ENCODE measurements around the gene NEBL. TPM values are rescaled to one million over a fixed set of nuclear protein-coding genes. Genes with fewer than 3 reads are reported as not detected.

Gene NEBL
- total RNA-seq, 2 donors from 2014 or later: 14.1 to 26.6 TPM

DNA sequence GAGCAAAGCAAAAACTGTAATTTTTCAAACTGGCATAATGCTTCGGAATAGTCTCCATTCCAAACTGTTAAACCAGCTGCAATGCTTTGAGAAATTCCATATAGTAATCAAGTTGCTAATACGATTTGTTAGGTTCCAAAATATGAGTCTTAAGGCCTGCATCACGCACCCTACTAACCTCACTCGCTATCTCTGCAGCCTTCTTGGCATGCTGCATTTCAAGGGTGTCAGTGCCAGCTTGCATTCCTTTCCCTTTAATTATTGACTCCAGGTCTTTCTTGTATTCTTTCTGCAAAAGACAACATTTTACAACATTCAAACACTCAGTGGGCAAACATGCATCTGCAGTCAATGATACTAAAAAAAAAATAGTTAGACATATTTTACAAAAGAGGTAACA, 61.8 kb downstream of the NEBL start:
- no peak overlapping the region for H3K27ac ChIP-seq
- no peak overlapping the region for H3K4me3 ChIP-seq
- H3K36me3 ChIP-seq: no peaks in the 10 kb centered on the region
- TF ChIP-seq, protein P1, sequence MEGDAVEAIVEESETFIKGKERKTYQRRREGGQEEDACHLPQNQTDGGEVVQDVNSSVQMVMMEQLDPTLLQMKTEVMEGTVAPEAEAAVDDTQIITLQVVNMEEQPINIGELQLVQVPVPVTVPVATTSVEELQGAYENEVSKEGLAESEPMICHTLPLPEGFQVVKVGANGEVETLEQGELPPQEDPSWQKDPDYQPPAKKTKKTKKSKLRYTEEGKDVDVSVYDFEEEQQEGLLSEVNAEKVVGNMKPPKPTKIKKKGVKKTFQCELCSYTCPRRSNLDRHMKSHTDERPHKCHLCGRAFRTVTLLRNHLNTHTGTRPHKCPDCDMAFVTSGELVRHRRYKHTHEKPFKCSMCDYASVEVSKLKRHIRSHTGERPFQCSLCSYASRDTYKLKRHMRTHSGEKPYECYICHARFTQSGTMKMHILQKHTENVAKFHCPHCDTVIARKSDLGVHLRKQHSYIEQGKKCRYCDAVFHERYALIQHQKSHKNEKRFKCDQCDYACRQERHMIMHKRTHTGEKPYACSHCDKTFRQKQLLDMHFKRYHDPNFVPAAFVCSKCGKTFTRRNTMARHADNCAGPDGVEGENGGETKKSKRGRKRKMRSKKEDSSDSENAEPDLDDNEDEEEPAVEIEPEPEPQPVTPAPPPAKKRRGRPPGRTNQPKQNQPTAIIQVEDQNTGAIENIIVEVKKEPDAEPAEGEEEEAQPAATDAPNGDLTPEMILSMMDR (IDR thresholded peaks at IDR 0.05): no peak
- no peak overlapping the region for H3K9ac ChIP-seq (ENCODE audit: low read depth in 2 of 2, low read length in 2 of 2)
- no peak for DNase-seq
- intact Hi-C loops (cut with DNase I): no loop called here
- no peaks in the 10 kb centered on the region for H3K4me1 ChIP-seq
- no peaks in the 10 kb centered on the region for H3K27me3 ChIP-seq
- no peaks in the 10 kb centered on the region for H3K9me3 ChIP-seq

- no peaks in the 10 kb centered on the region for H3K4me1 ChIP-seq
- TF ChIP-seq, protein P1 (IDR thresholded peaks at IDR 0.05): no peak
- H3K9me3 ChIP-seq: no peaks in the 10 kb centered on the region
- H3K9ac ChIP-seq (ENCODE audit: low read depth in 2 of 2, low read length in 2 of 2): no peak overlapping the region
- H3K27ac ChIP-seq: no peak overlapping the region
- no peaks in the 10 kb centered on the region for H3K27me3 ChIP-seq
- no peaks in the 10 kb centered on the region for H3K36me3 ChIP-seq
- H3K4me3 ChIP-seq: no peak overlapping the region
- intact Hi-C loops (cut with DNase I): no loop called here
- no peak for DNase-seq
Measured at GRCh38 chr10:20834825-20835224, 62.3 kb downstream of the NEBL start.

GRCh38 chr10:20822825-20823224, 74.3 kb downstream of the NEBL start:
- intact Hi-C loops (cut with DNase I): no loop called here

DNA sequence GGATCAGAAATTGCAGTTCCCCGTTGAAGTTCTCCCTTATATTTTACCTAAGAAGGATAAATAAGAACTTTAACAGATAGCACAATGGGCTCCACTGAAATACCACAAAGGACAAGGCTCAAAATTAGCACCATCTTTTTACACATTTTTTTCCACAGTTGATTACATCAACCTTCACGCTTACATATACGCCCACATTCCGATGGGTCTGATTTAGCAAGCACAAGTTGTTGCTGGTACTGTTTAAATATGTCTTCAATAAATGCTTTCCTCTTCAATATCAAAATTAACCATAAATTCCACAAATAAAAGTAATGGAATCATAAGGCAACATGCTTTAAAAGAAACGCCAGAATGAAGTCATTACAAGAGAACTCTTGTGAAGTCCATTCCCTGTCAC, 79.5 kb downstream of the NEBL start:
- H3K36me3 ChIP-seq: no peaks in the 10 kb centered on the region
- H3K27ac ChIP-seq: no peak overlapping the region
- no peak for DNase-seq
- H3K4me3 ChIP-seq: no peak overlapping the region
- no peak overlapping the region for H3K9ac ChIP-seq (ENCODE audit: low read depth in 2 of 2, low read length in 2 of 2)
- H3K27me3 ChIP-seq: no peaks in the 10 kb centered on the region
- TF ChIP-seq, protein P1 (IDR thresholded peaks at IDR 0.05): no peak
- no peaks in the 10 kb centered on the region for H3K4me1 ChIP-seq
- intact Hi-C loops (cut with DNase I): no loop called here
- no peaks in the 10 kb centered on the region for H3K9me3 ChIP-seq

More at GRCh38 chr10:20822825-20823224, 74.3 kb downstream of the NEBL start:
- no peaks in the 10 kb centered on the region for H3K4me1 ChIP-seq
- DNase-seq: no peak
- no peaks in the 10 kb centered on the region for H3K36me3 ChIP-seq
- no peak overlapping the region for H3K9ac ChIP-seq (ENCODE audit: low read depth in 2 of 2, low read length in 2 of 2)
- H3K27me3 ChIP-seq: no peaks in the 10 kb centered on the region
- no peaks in the 10 kb centered on the region for H3K9me3 ChIP-seq
- H3K4me3 ChIP-seq: no peak overlapping the region
- no peak overlapping the region for H3K27ac ChIP-seq
- TF ChIP-seq, protein P1 (IDR thresholded peaks at IDR 0.05): no peak

DNA sequence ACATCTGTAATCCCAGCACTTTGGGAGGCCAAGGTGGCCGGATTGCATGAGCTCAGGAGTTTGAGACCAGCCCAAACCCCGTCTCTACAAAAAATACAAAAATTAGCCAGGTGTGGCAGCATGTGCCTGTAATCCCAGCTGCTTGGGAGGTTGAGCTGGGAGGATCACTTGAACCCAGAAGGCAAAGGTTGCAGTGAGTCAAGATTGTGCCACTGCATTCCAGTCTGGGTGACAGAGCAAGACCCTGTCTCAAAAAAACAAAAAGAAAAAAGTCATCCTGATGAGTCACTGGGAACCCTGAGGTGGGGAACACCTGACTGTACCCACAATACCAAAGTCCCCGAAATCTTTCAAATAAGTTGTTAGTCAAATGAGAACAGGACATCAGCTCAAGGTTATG, 80.0 kb downstream of the NEBL start:
- H3K4me3 ChIP-seq: no peak overlapping the region
- H3K4me1 ChIP-seq: no peaks in the 10 kb centered on the region
- no peaks in the 10 kb centered on the region for H3K9me3 ChIP-seq
- TF ChIP-seq, protein P1 (IDR thresholded peaks at IDR 0.05): no peak
- H3K9ac ChIP-seq (ENCODE audit: low read depth in 2 of 2, low read length in 2 of 2): no peak overlapping the region
- H3K27me3 ChIP-seq: no peaks in the 10 kb centered on the region
- H3K27ac ChIP-seq: no peak overlapping the region
- no peak for DNase-seq
- H3K36me3 ChIP-seq: no peaks in the 10 kb centered on the region
- intact Hi-C loops (cut with DNase I): no loop called here

DNA sequence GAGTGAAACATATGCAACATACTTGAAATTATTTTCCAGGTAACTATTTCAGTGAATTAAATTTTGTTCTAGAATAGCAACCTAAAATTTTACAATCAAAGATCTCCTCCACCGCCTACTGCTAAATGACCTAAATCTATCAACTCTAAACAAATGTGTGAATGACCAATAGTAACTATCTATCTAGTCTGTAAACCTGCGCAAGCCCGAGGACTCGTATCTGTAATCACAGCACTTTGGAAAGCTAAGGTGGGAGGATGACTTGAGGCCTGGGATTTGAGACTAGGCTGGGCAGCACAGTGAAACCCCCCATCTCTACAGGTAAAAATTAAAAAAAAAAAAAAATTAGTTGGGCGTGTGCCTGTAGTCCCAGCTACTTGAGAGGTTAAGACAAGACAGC, 83.0 kb downstream of the NEBL start:
- H3K9ac ChIP-seq (ENCODE audit: low read depth in 2 of 2, low read length in 2 of 2): no peak overlapping the region
- H3K36me3 ChIP-seq: no peaks in the 10 kb centered on the region
- no peaks in the 10 kb centered on the region for H3K4me1 ChIP-seq
- no peaks in the 10 kb centered on the region for H3K27me3 ChIP-seq
- no peaks in the 10 kb centered on the region for H3K9me3 ChIP-seq
- H3K4me3 ChIP-seq: no peak overlapping the region
- H3K27ac ChIP-seq: no peak overlapping the region
- TF ChIP-seq, protein P1 (IDR thresholded peaks at IDR 0.05): no peak
- DNase-seq: no peak
- intact Hi-C loops (cut with DNase I): no loop called here

All from colonic mucosa (tissue), 4 donors.